ENCODE measurements around the gene IPPK.

The IPPK gene

DNA sequence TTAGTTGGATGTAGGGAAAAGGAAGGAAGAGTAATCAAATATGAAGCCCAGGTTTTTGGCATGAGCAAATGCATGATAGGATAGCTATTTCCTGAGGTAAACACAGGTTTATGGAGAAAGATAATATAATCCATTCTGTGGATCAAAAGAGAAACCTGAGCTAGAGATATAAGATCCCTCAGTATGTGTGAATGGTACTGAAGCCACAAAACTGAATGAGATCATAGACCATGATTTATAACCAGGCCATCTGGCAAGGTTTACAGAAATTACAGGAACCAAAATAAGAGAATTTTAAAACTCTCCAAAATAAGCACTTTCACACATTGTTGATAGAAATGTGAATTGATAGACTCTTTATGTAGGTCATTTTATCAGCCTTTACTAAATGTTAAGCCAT lies 105.4 kb downstream of the IPPK start:
- DNase-seq (ENCODE audit: low read depth, low spot score) = no peak

More for the DNA sequence above, 105.4 kb downstream of the IPPK start:
- H3K4me3 ChIP-seq (ENCODE audit: low read length) = no peak overlapping the region
